Loucy (cell line): ENCODE results near the gene ME3.

ENCODE experiments used
- EZH2phosphoT487 ChIP-seq: fragments of 200-600 bp; IDR thresholded peaks from 2 replicates; pipeline ENCODE4 v1.6.1; 2018; ENCODE audit warnings: antibody characterized with exemption, mild to moderate bottlenecking, moderate library complexity, borderline replicate concordance
- TF ChIP-seq, protein P1 (sequence below): fragments of 200-600 bp; sonication (generic); conservative IDR thresholded peaks from 2 replicates; pipeline ENCODE4 v1.5.1; 2014; ENCODE audit warnings: mild to moderate bottlenecking, antibody characterized with exemption, low read length

DNA sequence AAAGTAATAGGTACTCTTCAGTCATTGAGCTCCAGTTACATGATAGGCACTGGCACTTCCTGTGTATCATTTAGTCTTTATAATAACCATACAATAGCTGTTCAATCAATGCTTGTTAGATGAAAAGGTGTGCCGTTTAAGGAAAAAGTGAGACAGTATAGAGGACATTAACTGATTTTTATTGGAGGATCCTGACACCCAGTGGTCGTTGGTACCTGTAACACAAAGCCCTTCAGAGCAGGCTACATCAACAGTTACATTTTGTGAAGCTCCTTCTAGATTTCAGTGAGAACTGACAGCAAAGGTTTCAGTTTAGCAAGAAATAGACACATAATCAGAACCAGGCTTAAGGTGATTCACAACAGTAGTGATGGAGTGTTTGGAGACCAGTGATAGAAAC is 253.5 kb downstream of the ME3 start:
- TF ChIP-seq, protein P1, sequence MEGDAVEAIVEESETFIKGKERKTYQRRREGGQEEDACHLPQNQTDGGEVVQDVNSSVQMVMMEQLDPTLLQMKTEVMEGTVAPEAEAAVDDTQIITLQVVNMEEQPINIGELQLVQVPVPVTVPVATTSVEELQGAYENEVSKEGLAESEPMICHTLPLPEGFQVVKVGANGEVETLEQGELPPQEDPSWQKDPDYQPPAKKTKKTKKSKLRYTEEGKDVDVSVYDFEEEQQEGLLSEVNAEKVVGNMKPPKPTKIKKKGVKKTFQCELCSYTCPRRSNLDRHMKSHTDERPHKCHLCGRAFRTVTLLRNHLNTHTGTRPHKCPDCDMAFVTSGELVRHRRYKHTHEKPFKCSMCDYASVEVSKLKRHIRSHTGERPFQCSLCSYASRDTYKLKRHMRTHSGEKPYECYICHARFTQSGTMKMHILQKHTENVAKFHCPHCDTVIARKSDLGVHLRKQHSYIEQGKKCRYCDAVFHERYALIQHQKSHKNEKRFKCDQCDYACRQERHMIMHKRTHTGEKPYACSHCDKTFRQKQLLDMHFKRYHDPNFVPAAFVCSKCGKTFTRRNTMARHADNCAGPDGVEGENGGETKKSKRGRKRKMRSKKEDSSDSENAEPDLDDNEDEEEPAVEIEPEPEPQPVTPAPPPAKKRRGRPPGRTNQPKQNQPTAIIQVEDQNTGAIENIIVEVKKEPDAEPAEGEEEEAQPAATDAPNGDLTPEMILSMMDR = peak; percentile 59
- no peak for TF ChIP-seq EZH2phosphoT487
